ENCODE measurements around the gene PRR7. TPM values are rescaled to one million over a fixed set of nuclear protein-coding genes. Genes with fewer than 3 reads are reported as not detected.
A peak's percentile ranks its signal among the peaks of the same experiment; 100 is the strongest.

Gene PRR7
- total and polyA plus RNA-seq, 2 of the 13 experiments (the other 11 are each of a cell fraction or from before 2014, with no cell fraction given), result 4.8 to 5.0 TPM

GRCh38 chr5:177455661-177456590 is 9.3 kb downstream of the PRR7 start (continued):
- TF ChIP-seq ZNF724P (CRISPR knock-in tag; IDR thresholded peaks at IDR 0.05; ENCODE audit: borderline replicate concordance) (0 out of 2 replicates have a peak, but pooled peaks have one; percentile 6), ZNF709 (CRISPR knock-in tag; IDR thresholded peaks at IDR 0.05) (peak; percentile 73), ZFX (CRISPR knock-in tag; IDR thresholded peaks at IDR 0.05; ENCODE audit: low read depth) (peak; percentile 38), JDP2 (CRISPR knock-in tag; IDR thresholded peaks at IDR 0.05; ENCODE audit: borderline replicate concordance) (no peak), MAFG (CRISPR knock-in tag; IDR thresholded peaks at IDR 0.05) (no peak), SCMH1 (CRISPR knock-in tag; IDR thresholded peaks at IDR 0.05; ENCODE audit: borderline replicate concordance) (no peak), ZNF431 (CRISPR knock-in tag; IDR thresholded peaks at IDR 0.05; ENCODE audit: borderline replicate concordance, low read depth) (no peak), ZNF766 (CRISPR knock-in tag; IDR thresholded peaks at IDR 0.05; ENCODE audit: borderline replicate concordance) (no peak), ZNF430 (CRISPR knock-in tag; IDR thresholded peaks at IDR 0.05) (peak; percentile 52; the same call in 1 of the 2 replicates), ZNF512B (CRISPR knock-in tag; IDR thresholded peaks at IDR 0.05; ENCODE audit: borderline replicate concordance) (no peak), ZFP82 (CRISPR knock-in tag; IDR thresholded peaks at IDR 0.05; ENCODE audit: borderline replicate concordance) (peak; percentile 82; the same call in 1 of the 2 replicates), HNRNPLL (IDR thresholded peaks at IDR 0.05; ENCODE audit: low read depth, low read length, poor library complexity, severe bottlenecking) (no peak), KDM6A (CRISPR knock-in tag; IDR thresholded peaks at IDR 0.05; ENCODE audit: low read depth) (no peak), KDM5B (CRISPR knock-in tag; IDR thresholded peaks at IDR 0.05; ENCODE audit: borderline replicate concordance) (peak; percentile 8; the same call in 1 of the 2 replicates), HOXA3 (CRISPR knock-in tag; IDR thresholded peaks at IDR 0.05) (no peak), SYNCRIP (IDR thresholded peaks at IDR 0.05; ENCODE audit: insufficient read depth, low read depth, low read length) (no peak), ISL2 (CRISPR knock-in tag; IDR thresholded peaks at IDR 0.05) (0 out of 2 replicates have a peak, but pooled peaks have one; percentile 7), PAWR (CRISPR knock-in tag; IDR thresholded peaks at IDR 0.05; ENCODE audit: borderline replicate concordance) (no peak), SAP130 (CRISPR knock-in tag; IDR thresholded peaks at IDR 0.05; ENCODE audit: low read depth) (peak; percentile 45; the same call in 1 of the 2 replicates), ZNF772 (CRISPR knock-in tag; IDR thresholded peaks at IDR 0.05) (0 out of 2 replicates have a peak, but pooled peaks have one; percentile 19), CBX2 (IDR thresholded peaks at IDR 0.05; ENCODE audit: low read depth, low read length) (no peak), CBX2 (CRISPR knock-in tag; IDR thresholded peaks at IDR 0.05; ENCODE audit: low read depth) (no peak), NR3C1 (CRISPR knock-in tag; IDR thresholded peaks at IDR 0.05) (no peak), ESRRA (CRISPR knock-in tag; IDR thresholded peaks at IDR 0.05; ENCODE audit: low read depth) (0 out of 2 replicates have a peak, but pooled peaks have one; percentile 25), ZNF558 (CRISPR knock-in tag; IDR thresholded peaks at IDR 0.05; ENCODE audit: borderline replicate concordance) (no peak), NR0B2 (CRISPR knock-in tag; IDR thresholded peaks at IDR 0.05) (no peak; the same call in 1 of the 2 replicates), RFXAP (CRISPR knock-in tag; IDR thresholded peaks at IDR 0.05; ENCODE audit: borderline replicate concordance) (no peak), CENPT (CRISPR knock-in tag; IDR thresholded peaks at IDR 0.05; ENCODE audit: low read depth) (0 out of 2 replicates have a peak, but pooled peaks have one; percentile 32)

Data from HepG2 (cell line).